NCI-H1436 (cell line): ENCODE results near the gene PGS1.

Experiments
- DNase-seq: peaks from one replicate; lab custom pipeline; 2025; lab: John Stamatoyannopoulos, UW

PGS1 gene

GRCh38 chr17:78408476-78409050, 30.1 kb downstream of the PGS1 start:
- DNase-seq = no peak

GRCh38 chr17:78409191-78409928, 30.9 kb downstream of the PGS1 start:
- DNase-seq = peak; percentile 86

- DNase-seq = no peak
Observed at GRCh38 chr17:78411241-78411857, 32.9 kb downstream of the PGS1 start.

GRCh38 chr17:78412403-78412802, 34.0 kb downstream of the PGS1 start:
- DNase-seq = peak; percentile 36

- DNase-seq = no peak
Observed at GRCh38 chr17:78414178-78415162, 36.0 kb downstream of the PGS1 start.

DNA sequence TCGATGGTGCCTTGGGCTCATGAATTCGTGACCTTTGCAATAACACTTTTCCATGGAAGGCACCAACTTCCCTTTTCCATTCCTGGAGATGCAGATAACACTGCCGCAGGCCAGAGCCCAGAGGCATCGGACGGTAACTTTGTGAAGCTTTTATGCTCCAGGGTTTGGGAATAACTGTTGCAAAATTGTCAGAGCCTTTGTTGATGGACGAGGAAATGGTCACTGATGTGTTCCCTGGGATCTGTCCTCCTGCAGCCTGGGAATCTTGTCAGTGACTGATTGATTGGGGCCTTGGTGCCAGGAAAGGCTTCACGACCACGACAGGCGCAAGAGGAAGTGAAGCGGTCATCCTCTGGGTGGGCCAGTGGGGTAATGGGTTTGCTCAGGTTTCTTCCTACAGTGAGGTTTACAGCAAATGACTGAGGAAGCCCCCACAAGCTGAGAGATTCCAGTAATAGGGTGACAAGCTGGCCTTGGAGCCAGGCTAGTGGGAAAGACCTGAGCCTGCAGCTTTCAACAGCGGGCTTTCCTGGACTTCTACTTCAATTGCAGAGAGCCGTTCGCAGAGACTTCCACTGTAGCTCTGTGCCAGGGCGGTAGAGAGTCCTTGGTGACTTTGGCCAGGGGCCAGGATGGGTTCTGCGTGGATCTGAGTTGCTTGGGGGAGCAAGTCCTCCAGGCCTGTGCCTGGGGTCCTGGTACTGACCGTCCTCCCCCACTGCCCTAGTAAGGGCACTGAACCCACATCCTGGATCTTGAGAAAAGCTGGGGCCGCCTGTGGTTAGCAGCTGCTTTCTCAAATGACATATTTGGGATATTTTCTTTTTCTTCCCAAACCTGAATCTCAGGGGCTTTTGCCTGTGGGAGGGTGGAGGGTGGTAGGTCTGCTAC, 37.6 kb downstream of the PGS1 start:
- no peak for DNase-seq

DNA sequence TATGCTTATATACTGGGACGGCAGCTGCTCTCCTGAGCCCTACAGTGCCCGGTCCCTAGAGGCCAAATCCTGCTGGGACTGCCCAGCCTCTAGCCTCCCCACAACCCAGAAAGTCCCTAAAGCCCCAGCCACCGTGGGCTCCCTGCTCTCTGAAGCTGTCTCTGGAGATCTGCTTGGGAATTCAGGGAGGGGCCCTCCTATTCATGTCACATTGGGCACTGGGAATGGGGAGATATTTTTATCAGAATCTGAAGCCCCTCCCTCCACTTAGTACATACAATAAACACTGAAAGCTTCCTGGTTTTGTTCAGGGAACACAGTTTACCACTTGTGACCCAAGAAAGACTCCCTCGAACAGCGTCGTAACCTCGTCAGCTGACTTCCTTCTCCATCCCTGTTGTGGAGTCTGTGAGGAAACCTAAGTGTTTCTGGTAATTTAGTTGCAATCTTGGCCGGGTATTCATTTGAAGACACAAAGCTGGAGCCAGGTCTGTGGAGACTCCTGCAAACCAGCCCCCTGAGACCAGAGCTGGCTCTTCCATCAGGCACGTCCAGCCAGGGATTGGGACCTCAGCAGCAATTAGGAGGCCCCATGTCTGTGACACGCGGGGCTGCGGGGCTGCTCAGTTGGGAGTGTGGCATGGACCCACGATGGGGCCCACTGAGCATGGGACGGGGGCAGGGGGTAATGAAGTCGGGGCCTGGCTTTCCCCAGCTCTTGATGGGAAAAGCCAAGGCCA, 38.5 kb downstream of the PGS1 start:
- no peak for DNase-seq

DNA sequence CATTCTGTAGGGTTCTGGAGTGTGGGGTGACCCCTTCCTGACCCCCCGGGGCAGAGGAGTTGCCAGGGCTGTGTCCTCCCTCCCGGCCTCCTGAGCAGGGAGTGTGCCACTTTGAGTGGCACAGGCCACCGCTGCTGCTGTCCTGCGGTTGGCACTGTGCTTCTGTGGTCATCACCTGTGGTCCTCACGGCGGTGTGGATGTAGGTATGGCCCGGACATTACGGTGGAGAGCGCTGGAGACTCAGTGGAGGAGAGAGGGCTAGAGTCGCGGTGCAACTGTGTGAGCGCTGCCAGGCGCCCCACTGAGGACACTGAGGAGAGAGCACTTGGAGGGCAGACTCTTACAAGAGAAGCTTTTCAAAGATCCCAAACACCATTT, 39.1 kb downstream of the PGS1 start:
- no peak for DNase-seq

DNA sequence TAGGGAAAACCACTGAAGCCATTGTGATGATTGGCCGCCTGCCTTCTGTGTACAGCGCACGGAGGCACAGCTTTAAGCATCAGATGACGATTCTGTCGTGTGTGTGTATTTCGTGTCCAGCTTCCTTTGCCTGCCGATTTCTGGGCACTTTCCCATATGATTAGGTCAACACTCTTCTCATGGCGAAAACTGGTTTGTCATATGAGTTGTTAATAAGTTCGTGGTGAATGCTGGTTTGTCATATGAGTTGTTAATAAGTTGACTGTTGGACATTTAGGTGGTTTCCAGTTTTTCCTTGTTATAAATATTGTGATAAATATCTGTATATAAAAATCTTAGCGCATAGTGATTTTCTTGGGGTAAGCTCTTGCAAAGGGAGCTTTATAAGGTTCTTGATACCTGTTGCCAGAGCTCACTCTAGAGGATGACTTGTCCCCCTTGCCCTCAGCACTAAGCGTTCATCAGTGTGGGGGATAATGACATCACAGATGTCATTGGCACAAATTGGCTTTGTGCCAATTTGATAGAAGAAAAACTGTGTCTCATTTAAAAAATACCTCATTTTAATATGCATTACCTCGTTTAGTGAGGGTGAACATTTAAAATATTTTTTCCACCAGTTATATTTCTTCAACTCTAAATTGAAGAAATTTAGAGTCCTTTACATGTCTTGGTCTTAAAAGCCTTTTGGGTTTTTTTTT, 40.0 kb downstream of the PGS1 start:
- DNase-seq = no peak

DNA sequence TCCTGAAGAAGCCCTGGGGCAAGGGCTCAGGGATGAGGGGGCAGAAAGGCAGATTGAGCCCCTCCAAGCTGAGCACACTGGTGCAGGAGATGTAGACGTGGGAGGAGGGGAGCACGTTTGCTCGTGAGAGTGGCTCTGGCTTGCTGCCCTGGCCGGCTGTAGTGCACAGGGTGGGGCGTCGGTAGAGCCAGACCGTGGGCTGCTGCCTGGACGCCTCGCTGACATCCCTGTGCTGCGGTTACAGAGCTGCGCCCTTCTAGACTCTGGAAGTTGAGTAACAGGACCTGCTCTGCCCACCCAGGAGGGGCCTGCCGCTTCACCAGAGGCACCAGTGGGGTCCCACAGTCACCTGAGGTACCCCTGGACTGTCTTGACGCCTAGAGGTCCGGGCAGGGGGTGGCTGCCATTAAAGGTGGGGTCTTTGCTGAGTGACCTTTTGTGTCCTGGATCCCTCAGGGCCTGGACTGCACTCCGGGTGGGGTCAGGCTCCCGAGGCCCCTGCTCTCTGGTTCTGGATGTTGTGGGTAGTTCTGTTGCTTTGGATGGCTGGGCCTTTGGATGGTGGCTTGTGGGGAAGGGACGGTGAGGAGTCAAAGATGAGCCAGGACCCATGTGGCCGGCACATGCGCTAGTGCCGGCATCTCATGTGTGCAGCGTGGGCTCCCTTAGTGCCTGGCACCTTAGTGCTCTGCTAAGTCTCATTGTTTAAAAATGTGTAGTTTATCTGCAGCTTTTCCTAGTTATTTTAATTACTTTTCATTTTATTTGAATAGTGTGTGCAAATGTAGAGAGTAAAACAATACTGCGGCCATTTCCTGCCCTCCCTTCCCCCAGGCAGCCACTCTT, 41.7 kb downstream of the PGS1 start:
- DNase-seq = no peak

DNA sequence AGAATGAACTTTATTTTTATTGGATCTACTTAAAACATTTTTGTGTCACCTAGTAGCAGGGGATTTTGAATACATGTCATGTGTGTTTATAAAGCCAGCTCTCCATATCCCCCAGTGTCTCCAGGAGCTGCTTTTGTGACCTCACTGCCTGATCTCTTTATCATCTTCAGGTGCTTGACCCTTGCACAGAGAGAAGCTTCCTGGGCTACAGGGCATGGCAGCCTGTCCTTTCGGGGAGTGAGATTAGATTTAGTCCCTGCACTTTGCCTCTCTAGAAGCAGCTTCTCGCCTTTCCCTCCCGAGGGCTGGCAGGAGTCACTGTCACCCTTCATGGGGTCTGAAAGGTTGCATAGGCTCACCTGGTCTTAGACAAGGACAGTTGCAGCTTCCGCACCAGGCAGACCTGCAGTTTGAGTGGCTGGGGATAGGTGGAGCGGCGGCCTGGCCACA, 42.7 kb downstream of the PGS1 start:
- DNase-seq = no peak

GRCh38 chr17:78421534-78422266, 43.3 kb downstream of the PGS1 start:
- DNase-seq = peak; percentile 74

DNA sequence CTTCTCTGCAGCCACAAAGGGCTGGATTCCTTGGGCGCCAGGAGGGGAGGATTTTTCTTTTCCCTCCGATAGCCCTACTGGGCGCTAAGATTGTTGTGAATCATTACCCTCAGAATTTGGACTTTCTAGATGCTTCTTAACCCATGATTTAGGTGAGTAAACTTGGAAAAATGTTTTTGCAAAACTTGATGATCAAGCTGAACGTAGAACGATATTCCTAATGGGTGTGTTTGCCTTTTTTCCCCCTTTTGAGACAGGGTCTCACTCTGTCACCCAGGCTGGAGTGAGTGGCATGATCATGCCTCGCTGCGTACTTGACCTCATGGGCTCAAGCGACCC, 43.8 kb downstream of the PGS1 start:
- DNase-seq = no peak

GRCh38 chr17:78422872-78423588, 44.6 kb downstream of the PGS1 start:
- no peak for DNase-seq

DNA sequence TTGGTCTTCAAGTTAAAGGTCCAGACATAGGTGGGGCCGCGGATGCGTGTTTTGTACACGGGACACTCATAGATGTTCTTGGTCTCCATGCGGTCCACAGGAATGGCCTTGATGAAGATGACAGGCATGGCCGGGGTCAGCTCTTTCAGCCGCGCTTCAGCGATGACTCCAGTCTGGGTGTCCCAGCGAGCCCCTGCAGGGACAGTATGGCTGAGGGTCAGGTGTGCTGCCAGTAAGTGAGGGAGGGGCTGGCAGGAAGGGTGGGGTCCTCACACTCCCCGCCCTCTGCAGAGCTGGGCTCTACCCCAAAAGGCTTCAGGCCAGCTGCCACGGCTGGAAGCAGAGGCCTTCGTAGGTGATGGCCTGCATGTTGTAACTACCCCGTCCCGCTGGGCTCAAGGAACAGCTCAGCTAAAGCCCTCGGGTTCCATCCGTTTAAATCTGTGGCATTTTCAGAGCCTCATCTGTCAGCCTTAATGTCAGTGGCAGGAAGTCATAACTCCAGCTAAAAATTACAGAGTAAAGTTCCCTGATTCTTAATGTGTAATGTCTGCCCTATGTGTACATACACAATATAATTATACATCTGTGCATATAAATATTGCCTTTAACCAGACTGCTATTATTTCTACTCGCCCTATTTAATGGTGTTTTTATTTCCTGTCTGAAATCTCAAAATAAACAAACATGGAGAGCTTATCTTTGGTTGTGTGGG, 45.7 kb downstream of the PGS1 start:
- DNase-seq = no peak

GRCh38 chr17:78425429-78425828, 47.0 kb downstream of the PGS1 start:
- DNase-seq = no peak

- no peak for DNase-seq
Observed at GRCh38 chr17:78426293-78426879, 47.9 kb downstream of the PGS1 start.
